K562 (cell line): Measurements from ENCODE around the gene BRAT1. TPM values are rescaled to one million over a fixed set of nuclear protein-coding genes. Genes with fewer than 3 reads are reported as not detected.
"Not testable (repeated sequence)": the region's sequence is repeated elsewhere in the genome, so short reads cannot be mapped to it uniquely, and the experiment has no call there.

ENCODE experiments used
- ATAC-seq: fragments of 200-7000 bp; cut with Tn5 transposase; 3 replicates; pipeline ENCODE4 v1.9.1; 2020; ENCODE audit warnings: moderate library complexity
- BruUV-seq: library from RNA; stranded (reverse); fragments of 400-500 nt; replicated peaks from 2 replicates; lab custom pipeline; 2021; lab: Mats Ljungman, UMichigan
- CTCF ChIA-PET: fragments of 300-600 bp; formaldehyde crosslinking; extraction: SDS; loops from one replicate; lab custom pipeline; 2021; ENCODE audit warnings: low intra/inter-chr PET ratio; lab: Yijun Ruan, JAX
- POLR2A ChIA-PET: fragments of 300-600, 350-650 bp; sonication (Branson Sonifier 250); formaldehyde crosslinking; extraction: SDS; loops from one replicate; lab custom pipeline; 2021; ENCODE audit warnings: antibody characterized with exemption, inconsistent platforms; lab: Yijun Ruan, JAX
- DNase-seq, 4 experiments: peaks; one replicate each; pipeline versions ENCODE4 v3.0.0 to v3.0.0-alpha.2; 2011 to 2018; ENCODE audit warnings: low spot score in 3 of 4, mixed read lengths in 3 of 4; ENCODE audit errors: extremely low read depth in 1 of 4
- FAIRE-seq: peaks from 2 replicates; lab custom pipeline; 2011; peaks lifted over from hg19 to GRCh38; lab: Jason Lieb, UNC
- H2AFZ ChIP-seq: 2 replicates; pipeline ENCODE4 v1.6.0; 2011; ENCODE audit warnings: low read depth, low read length, control low read depth, inconsistent platforms
- H3K27ac ChIP-seq: fragments of 200-600 bp; 3 replicates; pipeline ENCODE4 v1.8.0; 2011; ENCODE audit warnings: low read depth, mild to moderate bottlenecking, control low read depth, inconsistent platforms, low read length, moderate library complexity, mixed read lengths; ENCODE audit errors: extremely low read depth
- H3K27me3 ChIP-seq, 2 experiments: fragments of 300-600 bp in 1 of 2; 2 replicates in 1 of 2; 3 replicates in 1 of 2; pipeline versions ENCODE4 v1.6.0 to v1.8.0; 2011; ENCODE audit warnings: inconsistent platforms in 2 of 2, low read length in 2 of 2, mild to moderate bottlenecking in 1 of 2, mixed read lengths in 1 of 2, moderate library complexity in 1 of 2; ENCODE audit not compliant: control insufficient read depth in 2 of 2, insufficient read depth in 2 of 2
- H3K36me3 ChIP-seq: fragments of 300-600 bp; 3 replicates; pipeline ENCODE4 v1.8.0; 2011; ENCODE audit warnings: mild to moderate bottlenecking, low read length, inconsistent platforms; ENCODE audit not compliant: control insufficient read depth, insufficient read depth
- H3K4me1 ChIP-seq, 2 experiments: fragments of 200-600 bp in 1 of 2; replicated peaks in 1 of 2; 2 replicates in 1 of 2; 3 replicates in 1 of 2; pipeline versions ENCODE4 v1.5.1 to v1.8.0; 2011; ENCODE audit warnings: inconsistent platforms in 2 of 2, low read length in 2 of 2, mild to moderate bottlenecking in 1 of 2, mixed read lengths in 1 of 2, moderate library complexity in 1 of 2; ENCODE audit not compliant: control insufficient read depth in 2 of 2, insufficient read depth in 2 of 2
- H3K4me2 ChIP-seq: 2 replicates; pipeline ENCODE4 v1.6.1; 2011; ENCODE audit warnings: low read length, control low read depth, inconsistent platforms, mixed read lengths; ENCODE audit not compliant: insufficient read depth
- H3K4me3 ChIP-seq: fragments of 200-600 bp; sonication (generic), shearing (Covaris generic); 2 replicates; pipeline ENCODE4 v1.5.1; 2016; ENCODE audit warnings: control low read depth, inconsistent platforms
- H3K79me2 ChIP-seq: fragments of 200-600 bp; 3 replicates; pipeline ENCODE4 v1.8.0; 2011; ENCODE audit warnings: low read length, inconsistent platforms; ENCODE audit not compliant: control insufficient read depth, insufficient read depth
- H3K9ac ChIP-seq, 2 experiments: 2 replicates each; pipeline versions ENCODE4 v1.6.0 to v1.6.1; 2011; ENCODE audit warnings: low read depth in 2 of 2, low read length in 2 of 2, control low read depth in 1 of 2, inconsistent platforms in 1 of 2, mild to moderate bottlenecking in 1 of 2, mixed read lengths in 1 of 2; ENCODE audit not compliant: insufficient read depth in 1 of 2
- H3K9me1 ChIP-seq: one replicate; pipeline ENCODE4 v1.6.0; 2011; ENCODE audit warnings: inconsistent platforms, mild to moderate bottlenecking, low read length, moderate library complexity; ENCODE audit not compliant: control insufficient read depth, insufficient read depth
- H3K9me3 ChIP-seq: replicated peaks from 2 replicates; pipeline ENCODE4 v1.5.1; 2011; ENCODE audit warnings: low read depth, low read length, inconsistent platforms; ENCODE audit not compliant: control insufficient read depth, insufficient read depth
- H4K20me1 ChIP-seq: replicated peaks from 2 replicates; pipeline ENCODE4 v1.6.1; 2011; ENCODE audit warnings: low read length, inconsistent platforms, mixed read lengths; ENCODE audit not compliant: control insufficient read depth, insufficient read depth
- BCOR ChIP-seq: fragments of 450-650 bp; IDR thresholded peaks from 2 replicates; pipeline ENCODE4 v1.6.1; 2016
- KDM1A ChIP-seq, 2 experiments: fragments of 450-650 bp; IDR thresholded peaks; 2 replicates each; pipeline ENCODE4 v1.6.1; 2016; ENCODE audit warnings: mild to moderate bottlenecking in 2 of 2
- RBM25 ChIP-seq: fragments of 200-400 bp; formaldehyde crosslinking; IDR thresholded peaks from 2 replicates; pipeline ENCODE4 v1.6.1; 2018; ENCODE audit warnings: low read length, low read depth, moderate library complexity; ENCODE audit not compliant: severe bottlenecking
- WGBS: fragments of 100-300 bp; shearing (Covaris generic); methylation state at CpG from one replicate; pipeline ENCODE4 v1.1.6; 2016; ENCODE audit warnings: low coverage, mixed read lengths; ENCODE audit not compliant: insufficient coverage; ENCODE audit errors: missing lambda C conversion rate; 5-methylcytosine and 5-hydroxymethylcytosine counted together
- in situ Hi-C: fragments of 300-500 bp; cut with MboI; formaldehyde crosslinking; loops from 4 replicates; pipeline ENCODE4 v1.15.0; 2018; ENCODE audit warnings: inconsistent platforms, mixed read lengths
- intact Hi-C: fragments of 100-400 bp; cut with micrococcal nuclease; formaldehyde crosslinking; loops from 2 replicates; pipeline ENCODE4 v1.14.2; 2022
- polyA plus RNA-seq, 8 experiments: library from polyadenylated mRNA; depleted of rRNA in 4 of 8; stranded (reverse) in 5 of 8; unstranded in 3 of 8; fragments of >200 nt; fragmentation: Nextera tagmentation in 2 of 8; fragmentation: Illumina TruSeq in 1 of 8; extraction: Ambion mirVana in 2 of 8; extraction: Trizol in 1 of 8; gene quantifications; 2 replicates each; pipeline versions ENCODE4 v1.2.1 to v1.2.3, GENCODE V29; 2011 to 2014; ENCODE audit warnings: inconsistent platforms in 1 of 8, missing spikeins in 1 of 8
- total RNA-seq, 7 experiments: library from RNA; depleted of rRNA in 6 of 7; stranded (reverse); fragments of >200 nt in 6 of 7; fragmentation: Illumina TruSeq in 2 of 7; extraction: Trizol in 2 of 7; gene quantifications; 2 replicates each; pipeline versions ENCODE4 v1.2.1 to v1.2.3, GENCODE V29; 2011 to 2021; ENCODE audit warnings: low replicate concordance in 1 of 7

BRAT1 gene
- total and polyA plus RNA-seq, 9 of the 15 experiments (the other 6 are each of a cell fraction or from before 2014, with no cell fraction given) = 0.13 to 49.6 (median 10.5) TPM

DNA sequence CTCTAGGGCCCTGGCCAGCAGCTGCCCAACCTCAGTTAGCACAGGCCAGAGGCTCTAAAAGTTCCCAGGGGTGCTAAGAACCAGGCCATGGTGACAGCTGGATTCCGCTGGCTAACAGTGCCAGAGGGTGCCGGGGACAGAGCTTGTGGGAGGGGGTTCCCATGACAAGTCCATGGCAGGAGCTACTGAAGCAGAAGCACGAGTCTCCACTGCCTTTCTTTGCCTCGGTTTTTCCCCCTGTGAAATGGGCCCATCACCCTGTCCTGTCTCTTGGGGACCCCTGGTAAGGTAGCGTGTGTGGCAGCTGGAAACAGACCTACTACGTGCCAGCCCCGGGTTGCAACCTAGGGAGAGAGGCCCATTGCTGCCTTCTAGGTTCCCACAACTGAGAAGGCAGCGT lies 22.5 kb downstream of the BRAT1 start:
- H2AFZ ChIP-seq, H3K4me2 ChIP-seq, FAIRE-seq, H3K4me3 ChIP-seq, ATAC-seq, BruUV-seq, H3K9ac ChIP-seq, in situ Hi-C loops, H3K27me3 ChIP-seq, DNase-seq, H4K20me1 ChIP-seq, H3K27ac ChIP-seq, H3K79me2 ChIP-seq, CTCF ChIA-PET, intact Hi-C loops, H3K36me3 ChIP-seq, H3K9me3 ChIP-seq, POLR2A ChIA-PET, H3K9me1 ChIP-seq: not testable (repeated sequence)
- H3K4me1 ChIP-seq = peaks cover 19 to 37% of the 10 kb centered on the region in 2 experiments
- TF ChIP-seq KDM1A (IDR thresholded peaks at IDR 0.05) (peak in 1 of 2 experiments; percentile 8; a peak in 1 of 4 replicates), BCOR (peak; percentile 53; the same call in 1 of the 2 replicates), RBM25 (peak; percentile 31)
- 44% methylated on average over 3 of the region's 8 CpGs for WGBS

DNA sequence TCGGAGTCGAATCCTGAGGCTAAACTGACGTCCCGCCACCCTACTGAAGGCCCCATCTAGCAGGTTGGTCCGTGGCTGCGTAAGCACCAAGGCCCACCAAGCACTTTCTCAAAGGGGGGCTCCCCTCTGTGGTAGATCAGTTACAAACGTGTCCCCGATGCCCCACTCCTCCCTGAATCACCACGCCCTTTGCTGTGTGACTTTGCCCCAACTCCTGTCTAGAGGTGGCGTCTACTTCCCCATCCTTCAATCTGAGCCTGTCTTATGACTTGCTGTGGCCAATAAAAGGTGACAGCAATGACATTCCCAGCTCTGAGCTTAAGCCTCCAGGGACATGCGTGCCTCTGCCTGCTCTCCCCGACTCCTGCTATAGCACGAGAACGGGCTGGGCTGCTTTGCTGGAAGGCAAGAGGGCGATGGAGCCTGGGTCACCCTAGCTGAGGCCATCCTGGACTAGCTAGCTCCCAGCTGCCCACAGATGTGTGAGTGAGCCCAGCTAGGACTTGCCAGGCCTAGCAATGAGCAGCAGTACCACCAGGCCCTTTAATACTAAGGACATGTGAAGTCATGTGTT lies 23.0 kb downstream of the BRAT1 start:
- H4K20me1 ChIP-seq, DNase-seq, H3K9me3 ChIP-seq, BruUV-seq, H3K79me2 ChIP-seq, POLR2A ChIA-PET, H3K4me3 ChIP-seq, H3K36me3 ChIP-seq, CTCF ChIA-PET, FAIRE-seq, H3K9me1 ChIP-seq, H3K4me2 ChIP-seq, intact Hi-C loops, in situ Hi-C loops, H2AFZ ChIP-seq, H3K9ac ChIP-seq, ATAC-seq, H3K27ac ChIP-seq, H3K27me3 ChIP-seq: not testable (repeated sequence)
- peaks cover 24 to 42% of the 10 kb centered on the region in 2 experiments for H3K4me1 ChIP-seq
- WGBS = 69% methylated on average over 9 of the region's 15 CpGs

DNA sequence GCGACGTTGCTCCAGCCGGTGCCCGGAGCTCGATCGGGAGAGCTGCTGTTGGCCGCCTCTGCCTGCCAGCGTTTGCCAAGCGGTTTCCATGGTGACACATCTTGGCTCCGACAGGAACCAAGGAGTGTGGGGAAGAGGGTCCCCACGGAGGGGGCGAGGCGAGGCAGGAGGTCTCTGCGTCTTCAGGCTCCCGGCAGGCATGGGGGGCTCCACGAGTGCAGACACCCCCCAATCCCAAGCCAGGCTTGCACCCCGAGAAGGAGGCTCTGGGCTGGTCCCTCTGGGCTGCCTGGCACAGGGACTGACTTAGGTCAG lies 23.6 kb downstream of the BRAT1 start:
- H4K20me1 ChIP-seq, in situ Hi-C loops, intact Hi-C loops, DNase-seq, ATAC-seq, BruUV-seq, H3K27me3 ChIP-seq, FAIRE-seq, CTCF ChIA-PET, H3K4me3 ChIP-seq, H2AFZ ChIP-seq, H3K79me2 ChIP-seq, H3K9me3 ChIP-seq, H3K4me2 ChIP-seq, H3K9ac ChIP-seq, H3K9me1 ChIP-seq, H3K36me3 ChIP-seq, H3K27ac ChIP-seq, POLR2A ChIA-PET: not testable (repeated sequence)
- WGBS = 67% methylated on average over 1 of the region's 17 CpGs
- peaks cover 25 to 47% of the 10 kb centered on the region in 2 experiments for H3K4me1 ChIP-seq
